22Rv1 (cell line): ENCODE results near the gene EMP1.

Experiments
- ZFX ChIP-seq: fragments of 450-650 bp; IDR thresholded peaks from 2 replicates; pipeline ENCODE4 v1.6.1; 2017; ENCODE audit warnings: antibody characterized with exemption, borderline replicate concordance
- TF ChIP-seq, protein P1 (sequence below): fragments of 450-650 bp; IDR thresholded peaks from 2 replicates; pipeline ENCODE4 v1.5.1; 2017; ENCODE audit warnings: mild to moderate bottlenecking

DNA sequence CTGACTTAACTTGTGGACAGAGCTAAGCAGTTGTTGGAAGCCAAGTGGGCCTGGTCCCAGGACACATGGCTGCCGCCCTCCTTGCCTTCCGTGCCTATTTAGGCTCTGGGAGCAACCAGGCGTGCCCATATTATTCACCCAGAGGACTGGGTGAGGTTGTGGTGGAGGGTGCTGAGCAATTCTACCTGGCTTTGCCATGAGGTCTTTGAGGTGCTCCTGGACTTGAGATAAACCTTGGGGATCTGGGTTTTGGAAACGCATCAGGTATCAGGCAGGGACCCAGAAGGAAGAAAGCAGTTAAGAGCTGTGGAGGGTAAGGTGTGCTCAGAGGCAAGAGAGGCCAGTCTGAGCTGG lies 60.1 kb downstream of the EMP1 start:
- TF ChIP-seq, protein P1, sequence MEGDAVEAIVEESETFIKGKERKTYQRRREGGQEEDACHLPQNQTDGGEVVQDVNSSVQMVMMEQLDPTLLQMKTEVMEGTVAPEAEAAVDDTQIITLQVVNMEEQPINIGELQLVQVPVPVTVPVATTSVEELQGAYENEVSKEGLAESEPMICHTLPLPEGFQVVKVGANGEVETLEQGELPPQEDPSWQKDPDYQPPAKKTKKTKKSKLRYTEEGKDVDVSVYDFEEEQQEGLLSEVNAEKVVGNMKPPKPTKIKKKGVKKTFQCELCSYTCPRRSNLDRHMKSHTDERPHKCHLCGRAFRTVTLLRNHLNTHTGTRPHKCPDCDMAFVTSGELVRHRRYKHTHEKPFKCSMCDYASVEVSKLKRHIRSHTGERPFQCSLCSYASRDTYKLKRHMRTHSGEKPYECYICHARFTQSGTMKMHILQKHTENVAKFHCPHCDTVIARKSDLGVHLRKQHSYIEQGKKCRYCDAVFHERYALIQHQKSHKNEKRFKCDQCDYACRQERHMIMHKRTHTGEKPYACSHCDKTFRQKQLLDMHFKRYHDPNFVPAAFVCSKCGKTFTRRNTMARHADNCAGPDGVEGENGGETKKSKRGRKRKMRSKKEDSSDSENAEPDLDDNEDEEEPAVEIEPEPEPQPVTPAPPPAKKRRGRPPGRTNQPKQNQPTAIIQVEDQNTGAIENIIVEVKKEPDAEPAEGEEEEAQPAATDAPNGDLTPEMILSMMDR, result no peak
- TF ChIP-seq ZFX, result no peak
